Activated B cell treated with CpG ODN at 0.5 μM for 24 hours (primary cell): Measurements from ENCODE around the gene COL9A1. TPM values are rescaled to one million over a fixed set of nuclear protein-coding genes. Genes with fewer than 3 reads are reported as not detected.

ENCODE experiments used
- ATAC-seq: fragments of 200-7000 bp; cut with Tn5 transposase; one replicate; pipeline ENCODE4 v1.10.0; 2021; ENCODE audit warnings: low read depth, mild to moderate bottlenecking, moderate library complexity
- CTCF ChIA-PET: fragments of 350-600 bp; sonication (Branson Sonifier 250); formaldehyde crosslinking; loops from one replicate; lab custom pipeline; 2021; ENCODE audit warnings: antibody characterized with exemption; lab: Charles Lee
- POLR2A ChIA-PET: fragments of 350-600 bp; sonication (Branson Sonifier 250); formaldehyde crosslinking; loops from one replicate; lab custom pipeline; 2021; ENCODE audit warnings: antibody characterized with exemption; lab: Charles Lee
- DNase-seq: peaks from one replicate; pipeline ENCODE4 v3.0.0; 2022
- H3K27ac Mint-ChIP-seq: one replicate; pipeline ENCODE4 v1.8.0; 2020; ENCODE audit warnings: mixed read lengths
- H3K27me3 Mint-ChIP-seq: one replicate; pipeline ENCODE4 v1.8.0; 2021; ENCODE audit warnings: mixed read lengths
- H3K36me3 Mint-ChIP-seq: one replicate; pipeline ENCODE4 v1.8.0; 2021; ENCODE audit warnings: low read depth, mixed read lengths
- H3K4me1 Mint-ChIP-seq: one replicate; pipeline ENCODE4 v1.8.0; 2021; ENCODE audit warnings: mixed read lengths
- H3K4me3 Mint-ChIP-seq: one replicate; pipeline ENCODE4 v1.8.0; 2020; ENCODE audit warnings: mild to moderate bottlenecking, mixed read lengths
- H3K9me3 Mint-ChIP-seq: one replicate; pipeline ENCODE4 v1.8.0; 2020; ENCODE audit warnings: mixed read lengths
- intact Hi-C: fragments of 100-400 bp; cut with micrococcal nuclease; formaldehyde crosslinking; loops from one replicate; pipeline ENCODE4 v1.15.1; 2024
- total RNA-seq: library from RNA; stranded (reverse); gene quantifications from 2 replicates; pipeline ENCODE4 v1.2.3, GENCODE V29; 2022
- TF ChIP-seq, protein P1 (sequence below): fragments of 200-600 bp; IDR thresholded peaks from one replicate; pipeline ENCODE4 v1.8.0; 2022; ENCODE audit warnings: antibody characterized with exemption, mild to moderate bottlenecking

COL9A1 gene
- total RNA-seq, 1 donor from 2014 or later: not detected

DNA sequence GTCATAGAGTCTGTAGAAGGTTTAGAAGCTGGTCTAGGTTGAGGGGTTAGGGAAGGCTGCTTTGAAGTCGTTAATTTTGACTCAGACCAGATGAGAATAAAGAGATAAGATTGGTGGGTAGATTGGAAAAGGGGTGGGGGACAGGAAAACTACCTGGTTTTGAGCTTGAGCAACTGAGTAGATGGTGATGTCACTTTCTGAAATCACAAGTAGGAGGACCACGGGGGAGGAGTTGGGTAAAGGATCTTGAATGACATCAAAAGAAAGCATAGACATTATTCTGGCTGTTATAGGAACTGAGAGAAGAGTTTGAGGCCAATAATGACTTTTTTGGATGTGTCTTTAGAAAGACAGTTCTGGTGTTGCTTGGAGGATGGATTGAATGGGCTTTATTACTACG is 4.1 kb upstream of the COL9A1 start:
- TF ChIP-seq, protein P1, sequence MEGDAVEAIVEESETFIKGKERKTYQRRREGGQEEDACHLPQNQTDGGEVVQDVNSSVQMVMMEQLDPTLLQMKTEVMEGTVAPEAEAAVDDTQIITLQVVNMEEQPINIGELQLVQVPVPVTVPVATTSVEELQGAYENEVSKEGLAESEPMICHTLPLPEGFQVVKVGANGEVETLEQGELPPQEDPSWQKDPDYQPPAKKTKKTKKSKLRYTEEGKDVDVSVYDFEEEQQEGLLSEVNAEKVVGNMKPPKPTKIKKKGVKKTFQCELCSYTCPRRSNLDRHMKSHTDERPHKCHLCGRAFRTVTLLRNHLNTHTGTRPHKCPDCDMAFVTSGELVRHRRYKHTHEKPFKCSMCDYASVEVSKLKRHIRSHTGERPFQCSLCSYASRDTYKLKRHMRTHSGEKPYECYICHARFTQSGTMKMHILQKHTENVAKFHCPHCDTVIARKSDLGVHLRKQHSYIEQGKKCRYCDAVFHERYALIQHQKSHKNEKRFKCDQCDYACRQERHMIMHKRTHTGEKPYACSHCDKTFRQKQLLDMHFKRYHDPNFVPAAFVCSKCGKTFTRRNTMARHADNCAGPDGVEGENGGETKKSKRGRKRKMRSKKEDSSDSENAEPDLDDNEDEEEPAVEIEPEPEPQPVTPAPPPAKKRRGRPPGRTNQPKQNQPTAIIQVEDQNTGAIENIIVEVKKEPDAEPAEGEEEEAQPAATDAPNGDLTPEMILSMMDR: no peak
- intact Hi-C loops: no loop called here
- Mint-ChIP-seq H3K27ac (no peak overlapping the region), H3K4me1 (no peaks in the 10 kb centered on the region), H3K4me3 (no peak overlapping the region), H3K27me3 (peaks cover 21% of the 10 kb centered on the region), H3K9me3 (no peaks in the 10 kb centered on the region), H3K36me3 (no peaks in the 10 kb centered on the region)
- DNase-seq (no peak), ATAC-seq (no peak)
- ChIA-PET POLR2A (no interaction called here), CTCF (interaction anchor here (1.0 kb wide), 1 partner anchor 9 kb away, joined by 3 read pairs; no protein-coding TSS in a partner anchor)

DNA sequence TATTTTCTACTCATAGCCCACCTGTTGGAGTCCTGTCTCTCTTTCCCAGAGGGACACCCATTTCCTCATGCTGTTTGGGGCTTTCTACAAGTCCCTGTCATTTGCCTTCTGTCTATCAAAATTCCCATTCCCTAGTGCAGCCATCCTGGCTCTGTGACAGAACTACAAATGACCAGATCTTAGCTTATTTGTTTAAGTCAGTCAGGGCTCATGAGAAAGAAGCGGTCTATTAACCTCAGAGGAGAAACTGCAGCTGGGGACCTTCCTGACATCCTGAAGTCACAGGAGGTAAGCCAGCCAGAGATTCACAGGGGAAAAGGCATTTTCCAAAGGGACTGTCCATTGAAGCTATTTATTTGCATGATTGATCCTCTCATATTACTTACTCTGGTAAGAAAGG is 1.7 kb upstream of the COL9A1 start:
- intact Hi-C loops: no loop called here
- Mint-ChIP-seq H3K4me3 (no peak overlapping the region), H3K27me3 (peaks cover 28% of the 10 kb centered on the region), H3K27ac (no peak overlapping the region), H3K9me3 (no peaks in the 10 kb centered on the region), H3K4me1 (no peaks in the 10 kb centered on the region), H3K36me3 (no peaks in the 10 kb centered on the region)
- ChIA-PET POLR2A (no interaction called here), CTCF (no interaction called here)
- ATAC-seq (no peak), DNase-seq (no peak)
- TF ChIP-seq, protein P1: no peak

DNA sequence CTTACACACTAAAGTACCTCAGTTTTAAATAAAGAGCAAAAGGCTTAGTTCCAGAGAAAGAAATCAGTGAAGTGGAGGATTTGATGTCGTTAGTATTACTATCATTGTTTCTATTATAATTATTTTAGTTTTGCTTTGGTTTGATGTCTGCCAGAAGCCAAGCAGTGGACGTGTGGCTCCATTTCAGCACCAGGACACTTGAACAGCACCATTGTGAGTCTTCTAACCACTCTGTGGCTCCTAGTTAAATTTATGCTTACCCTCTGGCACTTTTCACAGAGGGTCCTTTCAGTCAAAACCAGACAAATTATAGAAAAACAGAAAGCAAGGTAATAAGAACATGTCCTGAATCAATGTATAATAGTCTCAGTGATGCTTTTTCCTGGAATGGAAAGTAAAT is 3.4 kb downstream of the COL9A1 start:
- H3K4me3 Mint-ChIP-seq: no peak overlapping the region
- no peaks in the 10 kb centered on the region for H3K4me1 Mint-ChIP-seq
- CTCF ChIA-PET: interaction anchor here (0.9 kb wide), 1 partner anchor 11 kb away, joined by 3 read pairs; no protein-coding TSS in a partner anchor
- intact Hi-C loops: no loop called here
- TF ChIP-seq, protein P1: no peak
- POLR2A ChIA-PET: no interaction called here
- H3K27me3 Mint-ChIP-seq: peaks cover 19% of the 10 kb centered on the region
- no peaks in the 10 kb centered on the region for H3K9me3 Mint-ChIP-seq
- no peak for DNase-seq
- ATAC-seq: no peak
- H3K36me3 Mint-ChIP-seq: no peaks in the 10 kb centered on the region
- no peak overlapping the region for H3K27ac Mint-ChIP-seq

DNA sequence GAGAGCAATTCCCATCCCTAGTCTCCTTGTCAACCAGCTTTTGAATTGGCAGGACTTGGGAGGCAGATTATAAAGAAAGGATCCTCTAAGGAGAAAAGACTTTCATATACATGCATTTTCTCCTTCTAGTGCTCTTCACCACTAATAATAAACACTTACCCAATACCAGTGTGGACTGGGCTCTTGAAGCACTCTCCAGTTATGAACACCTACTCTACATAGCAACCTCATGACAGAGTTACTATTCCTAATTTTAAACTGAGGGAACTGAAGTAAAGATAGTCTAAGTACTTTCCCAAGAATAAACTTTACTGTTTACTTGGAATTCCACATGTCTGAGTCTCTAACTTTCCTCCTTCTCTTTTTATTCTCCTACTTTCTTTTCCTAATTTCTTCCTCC is 4.8 kb downstream of the COL9A1 start:
- H3K27ac Mint-ChIP-seq: no peak overlapping the region
- H3K27me3 Mint-ChIP-seq: peaks cover 23% of the 10 kb centered on the region
- H3K9me3 Mint-ChIP-seq: no peaks in the 10 kb centered on the region
- ATAC-seq: no peak
- TF ChIP-seq, protein P1: no peak
- no peak for DNase-seq
- H3K36me3 Mint-ChIP-seq: no peaks in the 10 kb centered on the region
- POLR2A ChIA-PET: no interaction called here
- no peak overlapping the region for H3K4me3 Mint-ChIP-seq
- H3K4me1 Mint-ChIP-seq: no peaks in the 10 kb centered on the region
- CTCF ChIA-PET: interaction anchor here (1.9 kb wide), 1 partner anchor 12 kb away, joined by 7 read pairs; no protein-coding TSS in a partner anchor
- intact Hi-C loops: no loop called here

DNA sequence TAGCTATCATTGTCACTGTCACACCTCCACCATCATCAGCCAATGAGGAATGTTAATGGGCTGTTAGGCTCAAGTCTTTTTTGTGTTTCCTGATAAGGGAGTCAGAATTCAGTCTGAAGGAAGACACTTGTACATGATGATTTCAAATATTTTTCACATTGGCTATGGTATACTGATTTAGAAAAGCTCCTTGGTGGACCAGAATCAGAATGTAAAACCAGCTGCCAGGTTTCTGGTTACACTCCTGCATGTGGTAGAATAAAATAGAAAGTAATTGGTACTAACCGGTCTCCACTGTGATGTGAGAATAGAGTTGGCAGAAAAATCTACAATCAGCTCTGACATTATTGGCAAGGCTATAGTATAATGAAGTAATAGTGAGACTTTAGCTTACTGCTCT is 10.7 kb downstream of the COL9A1 start:
- Mint-ChIP-seq H3K27me3 (peaks cover 8% of the 10 kb centered on the region), H3K27ac (no peak overlapping the region), H3K9me3 (no peaks in the 10 kb centered on the region), H3K4me3 (no peak overlapping the region), H3K36me3 (no peaks in the 10 kb centered on the region), H3K4me1 (no peaks in the 10 kb centered on the region)
- ChIA-PET POLR2A (no interaction called here), CTCF (interaction anchor here (1.4 kb wide), 1 partner anchor 17 kb away, joined by 6 read pairs; no protein-coding TSS in a partner anchor)
- intact Hi-C loops: no loop called here
- ATAC-seq (no peak), DNase-seq (no peak)
- TF ChIP-seq, protein P1: no peak
